Body of pancreas (tissue), 4 donors: ENCODE results near the gene RNPS1. TPM values are rescaled to one million over a fixed set of nuclear protein-coding genes. Genes with fewer than 3 reads are reported as not detected.

Experiments
- ATAC-seq: fragments of 150-250 bp; one replicate; pipeline ENCODE4 v1.9.1; 2016
- DNase-seq, 4 donors: peaks; one replicate each; pipeline ENCODE4 v3.0.0-alpha.2; 2019
- H3K27ac ChIP-seq, 4 donors: fragments of 200-600 bp; sonication (generic); 1 replicate in 3 of 4; 2 replicates in 1 of 4; pipeline versions ENCODE4 v1.5.1 to v1.6.1; 2016 to 2019; ENCODE audit warnings: mild to moderate bottlenecking in 1 of 4, mixed read lengths in 1 of 4, moderate library complexity in 1 of 4
- H3K27me3 ChIP-seq, 2 donors: fragments of 200-600 bp; sonication (generic); one replicate each; pipeline ENCODE4 v1.6.0; 2016; ENCODE audit warnings: mild to moderate bottlenecking in 1 of 2
- H3K36me3 ChIP-seq, 2 donors: fragments of 200-600 bp; sonication (generic); replicated peaks in 1 of 2; 2 replicates each; pipeline ENCODE4 v1.5.1; 2016; ENCODE audit warnings: low read depth in 2 of 2; ENCODE audit not compliant: insufficient read depth in 1 of 2
- H3K4me1 ChIP-seq: fragments of 200-600 bp; sonication (generic); one replicate; pipeline ENCODE4 v1.6.0; 2016
- H3K4me3 ChIP-seq, 2 donors: fragments of 200-600 bp; sonication (generic); 1 replicate in 1 of 2; 2 replicates in 1 of 2; pipeline ENCODE4 v1.5.1; 2016 to 2019
- H3K9me3 ChIP-seq, 3 donors: fragments of 200-600 bp; sonication (generic); 1 replicate in 2 of 3; 2 replicates in 1 of 3; pipeline ENCODE4 v1.5.1; 2016
- POLR2A ChIP-seq, 3 donors: fragments of 450-650 bp; IDR thresholded peaks; one replicate each; pipeline ENCODE4 v1.6.1; 2016; ENCODE audit warnings: antibody characterized with exemption in 3 of 3, mild to moderate bottlenecking in 2 of 3
- WGBS, 2 donors: methylation state at CpG; one replicate each; pipeline ENCODE4 v1.1.5; 2017; 5-methylcytosine and 5-hydroxymethylcytosine counted together
- intact Hi-C: fragments of 100-400 bp; cut with DNase I; formaldehyde crosslinking; loops from one replicate; pipeline ENCODE4 v1.15.1; 2023
- total RNA-seq, 2 donors: library from RNA; depleted of rRNA; stranded (reverse); fragments of >200 nt; gene quantifications; one replicate each; pipeline ENCODE4 v1.1.0, GENCODE V29; 2016
- TF ChIP-seq, protein P1 (sequence below), 7 experiments: fragments of 450-650 bp in 4 of 7; fragments of 200-600 bp in 3 of 7; sonication (generic) in 3 of 7; IDR thresholded peaks; one replicate each; pipeline ENCODE4 v1.5.1; 2016 to 2019; ENCODE audit warnings: antibody characterized with exemption in 7 of 7

Gene RNPS1
- total RNA-seq, 2 donors from 2014 or later = 48.5 to 61.6 TPM

- Histone ChIP-seq H3K36me3 (peaks cover 17 to 30% of the 10 kb centered on the region in 2 donors), H3K4me3 (no peak overlapping the region), H3K27me3 (no peaks in the 10 kb centered on the region), H3K27ac (no peak overlapping the region), H3K4me1 (peaks cover 23% of the 10 kb centered on the region), H3K9me3 (no peaks in the 10 kb centered on the region)
- WGBS, 2 donors = 88 to 90% methylated on average over 16 to 23 of the region's 23 CpGs
- intact Hi-C loops = no loop called here
- DNase-seq (no peak), ATAC-seq (no peak)
- TF ChIP-seq, protein P1, sequence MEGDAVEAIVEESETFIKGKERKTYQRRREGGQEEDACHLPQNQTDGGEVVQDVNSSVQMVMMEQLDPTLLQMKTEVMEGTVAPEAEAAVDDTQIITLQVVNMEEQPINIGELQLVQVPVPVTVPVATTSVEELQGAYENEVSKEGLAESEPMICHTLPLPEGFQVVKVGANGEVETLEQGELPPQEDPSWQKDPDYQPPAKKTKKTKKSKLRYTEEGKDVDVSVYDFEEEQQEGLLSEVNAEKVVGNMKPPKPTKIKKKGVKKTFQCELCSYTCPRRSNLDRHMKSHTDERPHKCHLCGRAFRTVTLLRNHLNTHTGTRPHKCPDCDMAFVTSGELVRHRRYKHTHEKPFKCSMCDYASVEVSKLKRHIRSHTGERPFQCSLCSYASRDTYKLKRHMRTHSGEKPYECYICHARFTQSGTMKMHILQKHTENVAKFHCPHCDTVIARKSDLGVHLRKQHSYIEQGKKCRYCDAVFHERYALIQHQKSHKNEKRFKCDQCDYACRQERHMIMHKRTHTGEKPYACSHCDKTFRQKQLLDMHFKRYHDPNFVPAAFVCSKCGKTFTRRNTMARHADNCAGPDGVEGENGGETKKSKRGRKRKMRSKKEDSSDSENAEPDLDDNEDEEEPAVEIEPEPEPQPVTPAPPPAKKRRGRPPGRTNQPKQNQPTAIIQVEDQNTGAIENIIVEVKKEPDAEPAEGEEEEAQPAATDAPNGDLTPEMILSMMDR (IDR thresholded peaks at IDR 0.05) = no peak
- no peak for TF ChIP-seq POLR2A (IDR thresholded peaks at IDR 0.05)
Observed at GRCh38 chr16:2229632-2230250, 38.2 kb downstream of the RNPS1 start.

GRCh38 chr16:2229091-2229490 is 38.8 kb downstream of the RNPS1 start:
- peaks cover 12 to 25% of the 10 kb centered on the region in 2 donors for H3K36me3 ChIP-seq
- no peaks in the 10 kb centered on the region for H3K9me3 ChIP-seq
- no peak for DNase-seq
- no peak overlapping the region for H3K27ac ChIP-seq
- 85 to 86% methylated on average over 4 to 9 of the region's 12 CpGs for WGBS, 2 donors
- H3K4me1 ChIP-seq = peaks cover 29% of the 10 kb centered on the region
- H3K27me3 ChIP-seq = no peaks in the 10 kb centered on the region
- H3K4me3 ChIP-seq = no peak overlapping the region
- intact Hi-C loops = no loop called here
- TF ChIP-seq, protein P1 (IDR thresholded peaks at IDR 0.05) = no peak
- ATAC-seq = no peak

- H3K9me3 ChIP-seq = no peaks in the 10 kb centered on the region
- peaks cover 12 to 23% of the 10 kb centered on the region in 2 donors for H3K36me3 ChIP-seq
- H3K27me3 ChIP-seq = no peaks in the 10 kb centered on the region
- no peak overlapping the region for H3K27ac ChIP-seq
- no peak overlapping the region for H3K4me3 ChIP-seq
- ATAC-seq (no peak), DNase-seq (no peak)
- no peak for TF ChIP-seq POLR2A (IDR thresholded peaks at IDR 0.05)
- TF ChIP-seq, protein P1 (IDR thresholded peaks at IDR 0.05) = no peak
- WGBS, 2 donors = 89% methylated on average over 9 to 24 of the region's 25 CpGs
- peaks cover 30% of the 10 kb centered on the region for H3K4me1 ChIP-seq
- intact Hi-C loops = no loop called here
Observed at GRCh38 chr16:2228161-2228824, 39.6 kb downstream of the RNPS1 start.

- DNase-seq (no peak), ATAC-seq (no peak)
- Histone ChIP-seq H3K9me3 (no peaks in the 10 kb centered on the region), H3K27ac (no peak overlapping the region), H3K27me3 (no peaks in the 10 kb centered on the region), H3K4me1 (peaks cover 32% of the 10 kb centered on the region), H3K36me3 (peaks cover 9 to 13% of the 10 kb centered on the region in 2 donors), H3K4me3 (no peak overlapping the region)
- TF ChIP-seq, protein P1 (IDR thresholded peaks at IDR 0.05) = no peak
- TF ChIP-seq POLR2A (IDR thresholded peaks at IDR 0.05) = no peak
- intact Hi-C loops = no loop called here
- 88 to 89% methylated on average over 6 of the region's 6 CpGs for whole genome bisulfite sequencing, 2 donors
Observed at GRCh38 chr16:2226918-2227317, 41.0 kb downstream of the RNPS1 start.
